A673 (cell line): Measurements from ENCODE around the gene NSRP1. TPM values are rescaled to one million over a fixed set of nuclear protein-coding genes. Genes with fewer than 3 reads are reported as not detected.
A peak's percentile ranks its signal among the peaks of the same experiment; 100 is the strongest.

Experiments used
- Bru-seq: library from RNA; stranded (reverse); fragments of 400-500 nt; gene quantifications from one replicate; lab custom pipeline; 2021; lab: Mats Ljungman, UMichigan
- BruChase-seq, 2 experiments: library from RNA; stranded (reverse); fragments of 400-500 nt; gene quantifications; one replicate each; lab custom pipeline; 2021; lab: Mats Ljungman, UMichigan
- BruUV-seq: library from RNA; stranded (reverse); fragments of 400-500 nt; replicated peaks from 2 replicates; lab custom pipeline; 2021; lab: Mats Ljungman, UMichigan
- CTCF ChIA-PET: fragments of 300-600 bp; sonication (Branson Sonifier 250); formaldehyde crosslinking; loops from one replicate; lab custom pipeline; 2022; ENCODE audit warnings: antibody characterized with exemption; lab: Charles Lee
- POLR2A ChIA-PET: fragments of 300-600 bp; sonication (Branson Sonifier 250); formaldehyde crosslinking; loops from one replicate; lab custom pipeline; 2022; ENCODE audit warnings: antibody characterized with exemption; ENCODE audit not compliant: low non-redundant PET; lab: Charles Lee
- DNase-seq: peaks from one replicate; pipeline ENCODE4 v3.0.0-alpha.2; 2015; ENCODE audit warnings: low spot score
- H3K27ac ChIP-seq: fragments of 200-600 bp; sonication (generic); 2 replicates; pipeline ENCODE4 v1.5.1; 2016; ENCODE audit warnings: mixed run types, low read depth, mild to moderate bottlenecking, mixed read lengths, antibody characterized with exemption, low read length; ENCODE audit not compliant: poor library complexity, severe bottlenecking
- H3K27me3 ChIP-seq: fragments of 200-600 bp; sonication (generic); replicated peaks from 2 replicates; pipeline ENCODE4 v1.6.1; 2017; ENCODE audit warnings: mixed run types, low read depth, mild to moderate bottlenecking, mixed read lengths, antibody characterized with exemption, low read length; ENCODE audit not compliant: insufficient read depth, poor library complexity
- H3K36me3 ChIP-seq: fragments of 200-600 bp; sonication (generic); 2 replicates; pipeline ENCODE4 v1.6.1; 2016; ENCODE audit warnings: mixed run types, mild to moderate bottlenecking, mixed read lengths, antibody characterized with exemption, low read length; ENCODE audit not compliant: insufficient read depth, poor library complexity, severe bottlenecking
- H3K4me1 ChIP-seq: fragments of 200-600 bp; sonication (generic); 2 replicates; pipeline ENCODE4 v1.6.1; 2017; ENCODE audit warnings: mixed run types, mild to moderate bottlenecking, mixed read lengths, antibody characterized with exemption, low read length; ENCODE audit not compliant: insufficient read depth, poor library complexity, severe bottlenecking
- H3K4me3 ChIP-seq: fragments of 200-600 bp; sonication (generic); 2 replicates; pipeline ENCODE4 v1.5.1; 2016; ENCODE audit warnings: low read depth, mixed run types, mild to moderate bottlenecking, mixed read lengths, low read length; ENCODE audit not compliant: poor library complexity, severe bottlenecking
- H3K9me3 ChIP-seq: fragments of 200-600 bp; sonication (generic); 2 replicates; pipeline ENCODE4 v1.6.1; 2016; ENCODE audit warnings: mixed run types, low read depth, mild to moderate bottlenecking, mixed read lengths, antibody characterized with exemption, low read length; ENCODE audit not compliant: poor library complexity, severe bottlenecking
- CTCF ChIP-seq: fragments of 300-800, 200-600 bp; sonication (generic); conservative IDR thresholded peaks from 2 replicates; pipeline ENCODE4 v1.5.1; 2017; ENCODE audit warnings: low read depth, mild to moderate bottlenecking, antibody characterized with exemption, low read length, moderate library complexity, mixed read lengths
- EZH2 ChIP-seq: fragments of 200-600 bp; sonication (generic); IDR thresholded peaks from 2 replicates; pipeline ENCODE4 v1.6.1; 2017; ENCODE audit warnings: borderline replicate concordance, low read depth, mild to moderate bottlenecking, mixed read lengths, antibody characterized with exemption, low read length; ENCODE audit not compliant: poor library complexity, severe bottlenecking
- intact Hi-C: fragments of 100-400 bp; cut with micrococcal nuclease; formaldehyde crosslinking; loops from one replicate; pipeline ENCODE4 v1.10.0; 2022; ENCODE audit not compliant: unreplicated experiment
- long read RNA-seq: library from polyadenylated mRNA; stranded (forward); transcript quantifications from one replicate; pipeline ENCODE4 v2.0.0, GENCODE V29; 2022
- total RNA-seq: library from RNA; stranded (reverse); gene quantifications from 2 replicates; pipeline ENCODE4 v1.2.3, GENCODE V29; 2021

NSRP1 gene, protein sequence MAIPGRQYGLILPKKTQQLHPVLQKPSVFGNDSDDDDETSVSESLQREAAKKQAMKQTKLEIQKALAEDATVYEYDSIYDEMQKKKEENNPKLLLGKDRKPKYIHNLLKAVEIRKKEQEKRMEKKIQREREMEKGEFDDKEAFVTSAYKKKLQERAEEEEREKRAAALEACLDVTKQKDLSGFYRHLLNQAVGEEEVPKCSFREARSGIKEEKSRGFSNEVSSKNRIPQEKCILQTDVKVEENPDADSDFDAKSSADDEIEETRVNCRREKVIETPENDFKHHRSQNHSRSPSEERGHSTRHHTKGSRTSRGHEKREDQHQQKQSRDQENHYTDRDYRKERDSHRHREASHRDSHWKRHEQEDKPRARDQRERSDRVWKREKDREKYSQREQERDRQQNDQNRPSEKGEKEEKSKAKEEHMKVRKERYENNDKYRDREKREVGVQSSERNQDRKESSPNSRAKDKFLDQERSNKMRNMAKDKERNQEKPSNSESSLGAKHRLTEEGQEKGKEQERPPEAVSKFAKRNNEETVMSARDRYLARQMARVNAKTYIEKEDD
- total RNA-seq (43.5 and 50.5 TPM in 2 replicates), Bru-seq, nascent RNA (percentile 97 among the genes with signal in this experiment), BruChase-seq, experiment 1, labeled RNA remaining after a 2-hour chase (percentile 95 among the genes with signal in this experiment), BruChase-seq, experiment 2, labeled RNA remaining after a 6-hour chase (percentile 95 among the genes with signal in this experiment)
- long read RNA-seq, transcript NSRP1-217 (6 exons, 2,420 nt), result minor isoform, 5 of 202 reads
- long read RNA-seq, transcript NSRP1-204 (8 exons, 1,242 nt), result minor isoform, 13 of 202 reads
- long read RNA-seq, transcript NSRP1-201 (7 exons, 2,541 nt), result major isoform, 144 of 202 reads
- long read RNA-seq, transcript NSRP1-213 (3 exons, 482 nt), result minor isoform, 6 of 202 reads
- long read RNA-seq, partial matches to known transcripts, result 9 of 202 reads
- long read RNA-seq, other reads (novel, unspliced or antisense), result 22 of 202 reads

DNA sequence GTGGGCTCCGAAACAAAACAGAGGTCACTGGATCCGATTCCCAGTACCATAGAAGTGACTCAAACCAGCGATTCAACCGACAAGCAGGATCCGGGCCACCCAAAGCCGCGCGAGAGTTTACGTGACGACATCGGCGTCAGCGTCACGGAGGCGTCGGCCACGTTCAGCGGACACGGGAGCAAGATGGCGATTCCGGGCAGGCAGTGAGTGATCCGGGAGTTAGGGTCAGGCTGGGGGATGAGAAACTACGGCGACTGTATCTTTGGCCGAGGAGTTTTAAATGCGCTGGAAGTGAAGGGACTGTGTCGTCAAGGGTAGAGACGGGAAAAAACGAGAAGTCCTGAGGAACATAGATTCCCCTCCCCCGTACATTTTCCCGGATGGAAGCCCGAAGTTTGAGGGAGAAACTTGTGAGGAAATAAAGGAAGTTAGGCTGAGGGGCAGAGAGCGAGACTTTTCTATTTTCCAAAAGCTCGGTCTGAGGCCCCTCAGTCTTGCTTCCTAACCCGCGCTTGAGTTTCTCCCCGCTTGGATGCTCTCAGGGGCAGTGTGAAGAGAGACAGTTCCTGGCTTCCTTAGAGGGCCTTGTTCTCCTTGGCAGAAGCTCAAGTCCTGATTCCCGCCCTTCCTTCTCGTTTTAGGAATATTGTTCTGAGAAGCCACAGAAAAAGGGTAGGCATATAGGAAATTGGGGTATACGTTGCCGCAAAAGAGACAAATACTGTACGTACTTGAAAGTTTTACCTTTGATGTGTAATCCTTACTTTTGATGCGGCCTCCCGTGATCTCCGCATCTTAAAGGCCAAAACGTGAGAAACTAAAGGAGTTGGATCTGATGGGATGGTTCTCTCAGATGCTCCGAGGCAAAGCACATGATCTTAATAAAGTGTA lies at the start of gene NSRP1:
Gene NSRP1, plus strand, starts transcription at position 156 of the 891 bp plus-strand sequence. Its CDS starts 28 bp downstream, at position 184.
- TF ChIP-seq CTCF (no peak), EZH2 (no peak)
- ChIA-PET POLR2A (interaction anchor here (0.5 to 1.0 kb wide), 2 partner anchors 207 to 740 kb away, joined by 3 read pairs; no protein-coding TSS in a partner anchor), CTCF (interaction anchor here (0.6 kb wide), 1 partner anchor 16 kb away, joined by 3 read pairs; no protein-coding TSS in a partner anchor)
- DNase-seq, result peak; percentile 98
- no peaks in the 10 kb centered on the region for H3K27me3 ChIP-seq
- H3K4me3 ChIP-seq, result peak within 1 kb of the TSS; percentile 78
- peak within 1 kb of the TSS; percentile 97 for H3K27ac ChIP-seq
- intact Hi-C loops, result no loop called here
- no peaks in the 10 kb centered on the region for H3K9me3 ChIP-seq
- H3K4me1 ChIP-seq, result peaks cover 22% of the 10 kb centered on the region
- peaks cover 22% of the 10 kb centered on the region for H3K36me3 ChIP-seq
- TSS peak; percentile 54 for BruUV-seq

DNA sequence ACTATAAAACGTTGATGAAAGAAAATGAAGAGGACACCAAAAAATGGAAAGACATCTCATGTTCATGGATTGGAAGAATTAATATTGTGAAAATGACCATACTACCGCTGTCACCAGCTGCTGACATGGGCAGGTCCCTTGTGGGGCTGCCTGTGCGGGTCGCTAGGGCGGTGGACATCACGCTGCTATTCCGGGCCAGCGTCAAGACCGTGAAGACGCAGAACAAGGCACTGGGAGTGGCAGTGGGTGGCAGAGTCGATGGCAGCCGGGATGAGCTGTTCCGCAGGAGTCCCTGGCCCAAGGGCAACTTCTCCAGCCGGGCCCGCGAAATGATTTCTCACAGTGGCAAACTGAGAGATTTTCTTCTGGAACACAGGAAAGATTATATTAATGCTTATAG lies 48.2 kb upstream of the NSRP1 start:
- no peak for TF ChIP-seq CTCF
- TF ChIP-seq EZH2, result no peak
- H3K4me1 ChIP-seq, result no peaks in the 10 kb centered on the region
- no TSS peak for BruUV-seq
- DNase-seq, result no peak
- H3K36me3 ChIP-seq, result no peaks in the 10 kb centered on the region
- peaks cover 23% of the 10 kb centered on the region for H3K9me3 ChIP-seq
- H3K27me3 ChIP-seq, result no peaks in the 10 kb centered on the region
- ChIA-PET CTCF (no interaction called here), POLR2A (no interaction called here)
- no peak overlapping the region for H3K27ac ChIP-seq
- H3K4me3 ChIP-seq, result no peak overlapping the region
- intact Hi-C loops, result no loop called here
